ENCODE measurements around the gene DNAH10.

GRCh38 chr12:123891011-123891410 lies 128.9 kb downstream of the DNAH10 start:
- no peak for TF ChIP-seq CTCF (conservative IDR thresholded peaks at IDR 0.05)
- TF ChIP-seq ZFX (IDR thresholded peaks at IDR 0.05): no peak

Measured in C4-2B (cell line).